HepG2 (cell line): ENCODE results near the gene TREML4.
"Not testable (repeated sequence)": the region's sequence is repeated elsewhere in the genome, so short reads cannot be mapped to it uniquely, and the experiment has no call there.

Source experiments
- ATF3 ChIP-seq: sonication (generic); formaldehyde crosslinking; IDR thresholded peaks from 2 replicates; pipeline ENCODE4 v1.4.0; 2020; ENCODE audit warnings: missing genetic modification reagents
- ATF7 ChIP-seq, 2 experiments: fragments of 450-650 bp in 1 of 2; sonication (generic) in 1 of 2; formaldehyde crosslinking in 1 of 2; IDR thresholded peaks; 2 replicates each; pipeline versions ENCODE4 v1.4.0 to v1.6.1; 2016 to 2020; ENCODE audit warnings: antibody characterized with exemption in 1 of 2, mild to moderate bottlenecking in 1 of 2, missing genetic modification reagents in 1 of 2
- HMG20A ChIP-seq: IDR thresholded peaks from 2 replicates; pipeline ENCODE4 v1.6.1; 2016; ENCODE audit warnings: borderline replicate concordance
- HNF4G ChIP-seq, 2 experiments: sonication (generic) in 1 of 2; formaldehyde crosslinking in 1 of 2; IDR thresholded peaks; 2 replicates each; pipeline versions ENCODE4 v1.4.0 to v1.6.1; 2011 to 2020; ENCODE audit warnings: borderline replicate concordance in 2 of 2, low read depth in 2 of 2, mild to moderate bottlenecking in 2 of 2, low read length in 1 of 2, missing genetic modification reagents in 1 of 2, moderate library complexity in 1 of 2
- MTF1 ChIP-seq: sonication (generic); formaldehyde crosslinking; IDR thresholded peaks from 2 replicates; pipeline ENCODE4 v1.5.0; 2020; ENCODE audit warnings: missing genetic modification reagents
- SMC3 ChIP-seq: IDR thresholded peaks from 2 replicates; pipeline ENCODE4 v1.6.1; 2011; ENCODE audit warnings: low read length, improper control_type of control experiment
- ZNF10 ChIP-seq: sonication (generic); formaldehyde crosslinking; IDR thresholded peaks from 2 replicates; pipeline ENCODE4 v1.4.0; 2020; ENCODE audit warnings: mild to moderate bottlenecking, low read depth, missing genetic modification reagents, borderline replicate concordance
- ZNF101 ChIP-seq: sonication (generic); formaldehyde crosslinking; IDR thresholded peaks from 2 replicates; pipeline ENCODE4 v1.4.0; 2020; ENCODE audit warnings: mild to moderate bottlenecking, low read depth, missing genetic modification reagents, borderline replicate concordance
- ZNF274 ChIP-seq: sonication (generic); formaldehyde crosslinking; IDR thresholded peaks from 2 replicates; pipeline ENCODE4 v1.5.1; 2020; ENCODE audit warnings: mild to moderate bottlenecking, missing genetic modification reagents
- ZNF572 ChIP-seq: sonication (generic); formaldehyde crosslinking; IDR thresholded peaks from 2 replicates; pipeline ENCODE4 v1.5.1; 2020; ENCODE audit warnings: mild to moderate bottlenecking, missing genetic modification reagents
- ZNF878 ChIP-seq: sonication (generic); formaldehyde crosslinking; IDR thresholded peaks from 2 replicates; pipeline ENCODE4 v1.8.1; 2023; ENCODE audit warnings: mild to moderate bottlenecking, missing genetic modification reagents, moderate library complexity
- ZUFSP ChIP-seq: sonication (generic); formaldehyde crosslinking; IDR thresholded peaks from 2 replicates; pipeline ENCODE4 v1.9.0; 2021; ENCODE audit warnings: missing genetic modification reagents, mild to moderate bottlenecking, borderline replicate concordance
- TF ChIP-seq, protein P1 (sequence below): sonication (generic); formaldehyde crosslinking; IDR thresholded peaks from 2 replicates; pipeline ENCODE4 v1.5.0; 2020; ENCODE audit warnings: mild to moderate bottlenecking, missing genetic modification reagents, moderate library complexity

- TF ChIP-seq ZNF572; HNF4G (IDR thresholded peaks at IDR 0.05; ENCODE audit: borderline replicate concordance, low read depth, low read length); HNF4G (CRISPR knock-in tag; IDR thresholded peaks at IDR 0.05; ENCODE audit: borderline replicate concordance, low read depth); HMG20A (CRISPR knock-in tag); ZNF101 (CRISPR knock-in tag); ZNF10 (CRISPR knock-in tag); SMC3; ZNF878 (CRISPR knock-in tag); ATF3; ATF7 (IDR thresholded peaks at IDR 0.05); ATF7 (CRISPR knock-in tag; IDR thresholded peaks at IDR 0.05); ZUFSP; MTF1 (CRISPR knock-in tag); ZNF274 (CRISPR knock-in tag): not testable (repeated sequence)
- TF ChIP-seq, protein P1, sequence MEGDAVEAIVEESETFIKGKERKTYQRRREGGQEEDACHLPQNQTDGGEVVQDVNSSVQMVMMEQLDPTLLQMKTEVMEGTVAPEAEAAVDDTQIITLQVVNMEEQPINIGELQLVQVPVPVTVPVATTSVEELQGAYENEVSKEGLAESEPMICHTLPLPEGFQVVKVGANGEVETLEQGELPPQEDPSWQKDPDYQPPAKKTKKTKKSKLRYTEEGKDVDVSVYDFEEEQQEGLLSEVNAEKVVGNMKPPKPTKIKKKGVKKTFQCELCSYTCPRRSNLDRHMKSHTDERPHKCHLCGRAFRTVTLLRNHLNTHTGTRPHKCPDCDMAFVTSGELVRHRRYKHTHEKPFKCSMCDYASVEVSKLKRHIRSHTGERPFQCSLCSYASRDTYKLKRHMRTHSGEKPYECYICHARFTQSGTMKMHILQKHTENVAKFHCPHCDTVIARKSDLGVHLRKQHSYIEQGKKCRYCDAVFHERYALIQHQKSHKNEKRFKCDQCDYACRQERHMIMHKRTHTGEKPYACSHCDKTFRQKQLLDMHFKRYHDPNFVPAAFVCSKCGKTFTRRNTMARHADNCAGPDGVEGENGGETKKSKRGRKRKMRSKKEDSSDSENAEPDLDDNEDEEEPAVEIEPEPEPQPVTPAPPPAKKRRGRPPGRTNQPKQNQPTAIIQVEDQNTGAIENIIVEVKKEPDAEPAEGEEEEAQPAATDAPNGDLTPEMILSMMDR (CRISPR knock-in tag) = not testable (repeated sequence)
Measured at GRCh38 chr6:41189046-41189445, 39.1 kb upstream of the TREML4 start.
